Thyroid gland (tissue), 4 donors: ENCODE measurements around the gene LAMA1.

Source experiments
- CTCF ChIP-seq, 6 experiments: fragments of 200-600 bp in 3 of 6; fragments of 450-650 bp in 3 of 6; sonication (generic) in 3 of 6; IDR thresholded peaks; one replicate each; pipeline ENCODE4 v1.5.1; 2016 to 2019; ENCODE audit warnings: antibody characterized with exemption in 6 of 6, mild to moderate bottlenecking in 2 of 6, inconsistent platforms in 1 of 6, moderate library complexity in 1 of 6
- POLR2A ChIP-seq, 2 donors: fragments of 450-650 bp; IDR thresholded peaks; one replicate each; pipeline ENCODE4 v1.6.1; 2017; ENCODE audit warnings: antibody characterized with exemption in 2 of 2, mild to moderate bottlenecking in 2 of 2, moderate library complexity in 1 of 2

DNA sequence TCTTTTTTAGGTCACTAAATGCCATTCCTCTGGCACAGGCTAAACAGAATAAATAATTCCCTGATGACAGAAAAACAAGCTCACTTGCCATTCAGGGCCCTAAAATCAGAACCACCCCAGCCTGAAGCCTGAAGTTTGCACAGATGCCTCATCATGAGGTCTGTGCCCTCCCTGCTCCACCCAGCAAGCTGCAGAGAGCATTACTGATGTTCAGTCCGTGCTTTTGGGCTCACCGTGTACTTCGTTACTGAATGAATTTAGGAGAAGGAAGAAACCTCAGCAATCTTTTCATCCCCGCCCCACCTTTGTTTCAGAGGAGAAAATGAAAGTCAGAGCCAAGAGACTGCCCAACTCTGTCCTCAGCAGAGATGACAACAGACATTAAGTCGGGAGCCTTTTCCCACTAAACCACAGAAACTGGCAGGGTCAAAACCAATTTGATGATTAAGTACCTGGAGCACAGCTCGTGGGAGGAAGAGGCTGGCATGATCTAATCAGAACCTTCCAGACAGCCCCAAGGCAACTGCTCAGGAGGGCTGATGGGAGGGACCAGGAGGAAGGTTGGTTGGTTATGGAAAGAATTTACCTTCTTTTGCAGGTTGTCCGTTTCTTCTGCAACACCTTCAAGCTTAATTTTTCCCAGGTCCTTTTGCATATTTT is 122.7 kb downstream of the LAMA1 start:
- no peak for TF ChIP-seq CTCF (IDR thresholded peaks at IDR 0.05)
- TF ChIP-seq POLR2A (IDR thresholded peaks at IDR 0.05): no peak
